ENCODE measurements around the gene KDM4C.
"Not testable (repeated sequence)": the region's sequence is repeated elsewhere in the genome, so short reads cannot be mapped to it uniquely, and the experiment has no call there.

KDM4C gene

GRCh38 chr9:7180247-7180646 lies 422.5 kb downstream of the KDM4C start:
- DNase-seq: no peak

DNA sequence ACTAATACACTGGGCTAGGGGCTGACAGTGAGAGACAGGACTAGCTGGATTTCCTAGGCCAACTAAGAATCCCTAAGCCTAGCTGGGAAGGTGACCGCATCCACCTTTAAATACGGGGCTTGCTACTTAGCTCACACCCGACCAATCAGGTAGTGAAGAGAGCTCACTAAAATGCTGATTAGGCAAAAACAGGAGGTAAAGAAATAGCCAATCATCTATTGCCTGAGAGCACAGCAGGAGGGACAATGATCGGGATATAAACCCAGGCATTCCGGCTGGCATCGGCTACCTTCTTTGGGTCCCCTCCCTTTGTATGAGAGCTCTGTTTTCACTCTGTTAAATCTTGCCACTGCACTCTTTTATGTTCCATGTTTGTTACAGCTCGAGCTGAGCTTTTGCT lies 425.4 kb downstream of the KDM4C start:
- DNase-seq: not testable (repeated sequence)

DNA sequence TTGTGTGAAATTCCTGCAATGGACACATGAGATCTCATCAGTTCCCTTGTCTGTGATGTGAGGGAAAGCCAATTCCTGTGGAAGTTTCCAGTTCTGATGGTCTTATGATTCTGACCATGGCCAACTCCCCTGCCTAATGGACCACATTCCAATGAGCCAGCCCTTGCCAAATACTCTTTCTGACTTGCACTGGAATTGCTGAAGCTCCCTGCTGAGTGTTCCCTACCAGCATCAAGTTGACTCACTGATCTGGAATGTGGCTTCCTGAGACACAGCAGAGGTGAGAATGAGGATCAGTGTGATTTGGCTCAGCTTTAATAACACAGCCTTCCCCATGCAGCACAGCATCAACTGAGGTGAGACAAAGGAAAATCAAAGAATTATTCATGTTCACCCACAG lies 427.8 kb downstream of the KDM4C start:
- no peak for DNase-seq

- peak; percentile 27 for DNase-seq
Measured at GRCh38 chr9:7186175-7186574, 428.4 kb downstream of the KDM4C start.

DNA sequence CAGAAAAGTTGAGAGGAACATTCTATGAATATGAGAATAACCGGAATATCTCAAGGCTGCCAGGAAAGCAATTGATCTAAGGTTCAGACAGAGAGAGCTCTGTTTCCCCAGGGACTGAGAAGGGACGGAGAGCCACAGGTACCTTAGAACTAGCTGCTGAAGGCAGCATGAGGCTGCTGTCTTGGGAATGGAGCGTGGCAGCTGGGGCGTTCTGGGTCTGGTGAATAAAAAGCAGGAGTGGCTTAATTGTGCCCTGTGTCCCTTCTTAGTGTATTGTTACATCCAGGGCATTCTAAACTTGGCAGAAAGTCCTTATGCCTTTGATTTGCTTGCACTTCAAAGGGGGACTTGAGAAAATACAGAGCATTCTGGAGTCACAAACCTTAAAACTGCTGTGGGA lies 434.5 kb downstream of the KDM4C start:
- DNase-seq: no peak

- DNase-seq: no peak
Measured at GRCh38 chr9:7195526-7195925, 437.8 kb downstream of the KDM4C start.

DNA sequence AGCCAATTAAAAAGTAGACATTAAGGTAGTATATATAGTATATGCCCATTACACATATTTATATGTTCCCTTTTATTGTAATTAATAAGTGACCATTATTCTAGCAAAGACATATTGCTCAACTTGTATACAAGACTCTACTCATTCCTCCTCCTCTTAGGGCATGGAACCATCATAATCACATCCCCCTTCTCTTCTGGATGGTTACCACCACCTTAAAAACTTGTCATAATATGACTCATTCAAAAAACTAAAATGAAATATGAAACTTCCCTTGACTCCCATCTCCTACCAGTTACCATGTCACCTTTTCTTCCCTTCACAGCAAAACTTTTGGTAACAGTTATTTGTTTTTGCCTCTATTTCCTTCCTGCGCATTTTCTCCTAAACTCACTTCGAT lies 438.7 kb downstream of the KDM4C start:
- no peak for DNase-seq

- no peak for DNase-seq
Measured at GRCh38 chr9:7201196-7201595, 443.4 kb downstream of the KDM4C start.

DNA sequence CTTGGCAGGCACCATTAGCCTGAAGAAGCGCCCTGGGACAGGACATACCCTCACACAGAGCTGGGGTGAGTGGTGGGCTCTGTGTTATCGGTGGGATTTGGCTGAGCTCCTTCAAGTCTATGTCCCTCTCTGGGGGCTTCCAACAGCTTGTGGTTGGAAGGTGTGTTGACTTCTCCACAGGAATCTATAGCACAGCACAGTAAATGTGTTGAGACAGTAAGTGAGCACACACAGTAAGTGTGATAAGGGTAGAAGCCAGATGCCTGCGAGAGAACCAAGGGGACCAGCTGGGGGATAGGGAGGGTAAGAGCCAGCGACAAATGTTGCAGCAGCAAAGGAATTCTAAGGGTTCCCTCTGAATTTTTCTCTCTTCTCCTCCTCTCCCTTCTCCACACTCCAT lies 448.0 kb downstream of the KDM4C start:
- DNase-seq: no peak

- no peak for DNase-seq
Measured at GRCh38 chr9:7206221-7206758, 448.5 kb downstream of the KDM4C start.

- DNase-seq: no peak
Measured at GRCh38 chr9:7209016-7209715, 451.4 kb downstream of the KDM4C start.

DNA sequence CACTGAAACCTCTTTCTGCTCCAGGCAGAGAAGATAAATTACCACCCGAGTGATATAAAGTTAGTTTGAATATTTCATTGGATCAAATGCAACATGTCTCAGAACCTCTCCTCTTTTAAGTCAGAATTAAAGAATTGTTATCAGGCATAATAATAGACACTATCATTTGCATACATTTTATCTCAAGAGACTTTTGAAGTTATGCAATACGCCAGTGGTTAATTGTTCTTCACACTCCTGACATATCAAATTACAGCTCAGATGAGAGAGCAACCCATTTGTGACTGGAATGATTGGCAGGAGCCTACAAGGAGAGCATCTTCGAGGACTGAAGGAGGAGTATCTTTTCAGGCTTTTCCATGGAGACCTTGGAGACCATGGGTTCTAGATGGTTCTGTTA lies 452.2 kb downstream of the KDM4C start:
- no peak for DNase-seq

- no peak for DNase-seq
Measured at GRCh38 chr9:7210854-7211637, 453.3 kb downstream of the KDM4C start.

DNA sequence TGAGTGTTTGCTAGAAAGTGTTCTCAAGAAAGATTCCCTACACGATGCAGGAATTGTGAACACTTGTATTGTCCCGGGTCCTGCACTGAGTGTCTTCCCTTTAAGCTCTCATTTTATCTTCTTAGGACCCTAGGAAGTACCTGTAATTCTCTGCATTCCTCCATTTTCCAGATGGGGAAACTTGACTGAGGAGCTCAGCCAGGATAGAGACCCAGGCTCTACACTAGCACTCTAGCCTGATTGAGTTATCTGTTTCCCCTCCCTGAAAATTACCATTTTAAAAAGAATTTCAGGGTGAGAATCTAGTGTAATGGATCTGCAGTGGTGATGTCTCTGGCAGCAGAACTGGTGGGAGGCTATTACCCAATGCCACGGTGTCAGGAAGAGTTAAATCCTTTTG lies 453.9 kb downstream of the KDM4C start:
- DNase-seq: no peak

GRCh38 chr9:7212101-7212500 lies 454.3 kb downstream of the KDM4C start:
- no peak for DNase-seq

DNA sequence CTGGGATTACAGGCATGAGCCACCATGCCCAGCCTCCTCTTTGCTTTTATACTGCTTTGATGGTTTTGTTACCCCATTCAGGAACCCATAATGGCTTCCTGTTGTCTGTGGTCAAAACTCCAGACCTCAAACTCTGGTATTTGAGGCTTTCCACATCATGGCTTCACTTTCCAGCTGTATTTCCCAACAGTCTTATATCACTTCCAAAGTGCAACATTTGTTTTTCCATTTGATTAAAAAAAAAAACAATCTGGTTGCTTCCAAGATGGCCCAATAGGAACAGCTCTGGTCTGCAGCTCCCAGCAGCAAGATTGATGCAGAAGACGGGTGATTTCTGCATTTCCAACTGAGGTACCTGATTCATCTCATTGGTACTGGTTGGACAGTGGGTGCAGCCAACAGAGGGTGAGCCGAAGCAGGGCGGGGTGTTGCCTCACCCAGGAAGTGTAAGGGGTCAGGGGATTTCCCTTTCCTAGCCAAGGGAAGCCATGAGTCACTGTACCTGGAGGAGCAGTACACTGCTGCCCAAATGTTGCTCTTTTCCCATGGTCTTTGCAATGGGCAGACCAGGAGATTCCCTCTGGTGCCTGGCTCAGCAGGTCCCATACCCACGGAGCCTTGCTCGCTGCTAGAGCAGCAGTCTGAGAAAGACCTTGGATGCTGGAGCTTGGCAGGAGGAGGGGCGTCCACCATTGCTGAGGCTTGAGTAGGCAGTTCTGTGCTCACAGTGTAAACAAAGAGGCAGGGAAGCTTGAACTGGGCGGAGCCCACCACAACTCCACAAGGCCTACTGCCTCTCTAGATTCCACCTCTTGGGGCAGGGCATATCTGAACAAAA lies 458.4 kb downstream of the KDM4C start:
- peak; percentile 70 for DNase-seq

DNA sequence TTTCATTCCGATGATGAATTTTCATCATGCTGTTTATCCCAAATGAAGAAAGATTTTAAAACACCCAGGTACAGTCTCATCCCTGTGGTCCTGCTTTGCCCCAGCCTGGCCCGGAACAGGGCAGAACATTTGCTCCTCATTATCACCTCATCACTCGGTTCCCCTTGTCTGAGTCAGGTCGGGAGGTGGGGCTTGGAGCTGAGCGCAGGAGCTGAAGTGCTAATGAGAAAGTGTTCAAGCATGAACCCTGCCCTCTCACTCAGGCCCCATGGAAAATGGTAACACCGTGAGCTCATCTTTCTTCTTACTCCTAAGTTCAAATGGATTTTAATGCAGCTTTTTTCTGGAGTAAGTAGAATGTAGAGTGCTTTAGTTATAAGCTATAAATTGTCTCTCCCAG lies 466.2 kb downstream of the KDM4C start:
- DNase-seq: no peak
